GM04504 (cell line): ENCODE data around the gene DUSP22.

Experiments
- DNase-seq: peaks from one replicate; pipeline ENCODE4 v3.0.0-alpha.2; 2012; ENCODE audit warnings: low read depth

Gene DUSP22

GRCh38 chr6:397056-397455 lies 104.8 kb downstream of the DUSP22 start:
- DNase-seq, result no peak

DNA sequence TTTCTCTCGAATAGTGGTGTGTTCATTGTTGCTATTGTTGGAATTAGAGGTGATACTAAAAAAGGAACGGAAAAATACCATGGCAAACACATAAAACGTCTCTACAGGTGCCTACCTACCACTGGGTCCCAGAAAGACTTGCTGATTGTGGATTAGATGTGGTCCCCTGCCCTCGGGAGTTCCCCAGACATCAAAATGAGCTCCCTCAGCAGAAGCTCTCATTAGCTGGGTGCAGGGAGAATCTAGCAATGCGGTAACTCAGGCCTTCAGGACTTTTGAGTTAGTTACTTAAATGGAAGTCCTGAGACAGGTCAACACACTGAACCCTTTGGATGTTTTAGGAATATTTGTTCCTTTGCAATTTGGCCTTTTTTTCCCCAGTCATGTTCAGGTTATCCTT lies 105.3 kb downstream of the DUSP22 start:
- no peak for DNase-seq

GRCh38 chr6:398065-398464 lies 105.8 kb downstream of the DUSP22 start:
- DNase-seq, result no peak

GRCh38 chr6:398558-399078 lies 106.3 kb downstream of the DUSP22 start:
- DNase-seq, result no peak

GRCh38 chr6:399785-400534 lies 107.7 kb downstream of the DUSP22 start:
- no peak for DNase-seq

DNA sequence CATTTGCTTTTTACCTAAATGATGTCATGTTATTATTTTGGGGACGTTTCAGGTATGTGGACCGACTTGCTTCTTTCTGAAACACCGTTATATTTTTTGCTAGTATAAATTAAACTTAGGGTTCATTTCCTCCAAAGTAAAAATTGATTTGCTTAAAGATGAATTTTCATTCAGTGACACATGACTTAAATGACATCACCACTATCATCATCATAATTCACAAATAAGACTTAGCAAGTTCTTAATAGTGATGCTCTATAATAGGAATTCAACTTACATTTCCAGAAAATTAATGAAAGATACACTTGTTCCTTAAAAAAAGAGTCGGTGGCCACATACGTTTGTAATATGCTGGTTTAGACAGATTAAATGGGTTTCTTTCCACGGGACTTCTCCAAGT lies 108.5 kb downstream of the DUSP22 start:
- DNase-seq, result no peak
